SK-N-MC (cell line): ENCODE data around the gene POM121C.
"Not testable (repeated sequence)": the region's sequence is repeated elsewhere in the genome, so short reads cannot be mapped to it uniquely, and the experiment has no call there.

Experiments used
- DNase-seq: peaks from one replicate; pipeline ENCODE4 v3.0.0-alpha.2; 2011; ENCODE audit warnings: low read depth, low spot score
- H3K27ac ChIP-seq: fragments of 200-600 bp; sonication (generic); 2 replicates; pipeline ENCODE4 v1.5.1; 2016; ENCODE audit warnings: mixed run types
- H3K36me3 ChIP-seq: fragments of 200-600 bp; sonication (generic); 2 replicates; pipeline ENCODE4 v1.6.1; 2017; ENCODE audit warnings: antibody characterized with exemption, low read length, mixed read lengths; ENCODE audit not compliant: insufficient read depth
- H3K4me3 ChIP-seq: fragments of 200-600 bp; sonication (generic); 2 replicates; pipeline ENCODE4 v1.5.1; 2016
- H3K9ac ChIP-seq: fragments of 200-600 bp; sonication (generic); 2 replicates; pipeline ENCODE4 v1.8.0; 2017; ENCODE audit warnings: mixed run types, mixed read lengths; ENCODE audit not compliant: insufficient read length
- H3K9me3 ChIP-seq: fragments of 200-600 bp; sonication (generic); 2 replicates; pipeline ENCODE4 v1.6.1; 2017; ENCODE audit warnings: low read depth, mild to moderate bottlenecking, antibody characterized with exemption, low read length, moderate library complexity, mixed read lengths

POM121C gene

GRCh38 chr7:75477457-75477856, 8.6 kb downstream of the POM121C start:
- H3K9ac ChIP-seq, H3K27ac ChIP-seq, H3K36me3 ChIP-seq, H3K4me3 ChIP-seq, DNase-seq, H3K9me3 ChIP-seq: not testable (repeated sequence)

- H3K9me3 ChIP-seq, DNase-seq, H3K9ac ChIP-seq, H3K27ac ChIP-seq, H3K4me3 ChIP-seq: not testable (repeated sequence)
- H3K36me3 ChIP-seq, result peaks cover 16% of the 10 kb centered on the region
Observed at GRCh38 chr7:75470166-75470565, 15.9 kb downstream of the POM121C start.

GRCh38 chr7:75460541-75460940, 25.6 kb downstream of the POM121C start:
- H3K36me3 ChIP-seq, H3K27ac ChIP-seq, H3K9ac ChIP-seq, H3K4me3 ChIP-seq, DNase-seq, H3K9me3 ChIP-seq: not testable (repeated sequence)

GRCh38 chr7:75458034-75458433, 28.1 kb downstream of the POM121C start:
- not testable (repeated sequence) for H3K27ac ChIP-seq, H3K36me3 ChIP-seq, H3K9ac ChIP-seq, DNase-seq, H3K4me3 ChIP-seq, H3K9me3 ChIP-seq

GRCh38 chr7:75456403-75456802, 29.7 kb downstream of the POM121C start:
- H3K36me3 ChIP-seq, H3K27ac ChIP-seq, DNase-seq, H3K4me3 ChIP-seq, H3K9me3 ChIP-seq, H3K9ac ChIP-seq: not testable (repeated sequence)

GRCh38 chr7:75452494-75452955, 33.6 kb downstream of the POM121C start:
- not testable (repeated sequence) for H3K36me3 ChIP-seq, DNase-seq, H3K4me3 ChIP-seq, H3K27ac ChIP-seq, H3K9ac ChIP-seq, H3K9me3 ChIP-seq

- H3K36me3 ChIP-seq, H3K4me3 ChIP-seq, DNase-seq, H3K9ac ChIP-seq, H3K27ac ChIP-seq, H3K9me3 ChIP-seq: not testable (repeated sequence)
Observed at GRCh38 chr7:75449946-75450345, 36.2 kb downstream of the POM121C start.

GRCh38 chr7:75442465-75443111, 43.5 kb downstream of the POM121C start:
- peaks cover 27% of the 10 kb centered on the region for H3K36me3 ChIP-seq
- H3K4me3 ChIP-seq, result peak overlapping the region; percentile 75
- not testable (repeated sequence) for H3K9me3 ChIP-seq, DNase-seq
- H3K9ac ChIP-seq, result peak overlapping the region; percentile 65
- H3K27ac ChIP-seq, result peak overlapping the region; percentile 64; the same call in 1 of the 2 replicates

GRCh38 chr7:75442101-75442464, 44.0 kb downstream of the POM121C start:
- DNase-seq, H3K27ac ChIP-seq, H3K9me3 ChIP-seq: not testable (repeated sequence)
- Histone ChIP-seq H3K9ac (peak overlapping the region; percentile 63), H3K4me3 (peak overlapping the region; percentile 64), H3K36me3 (peaks cover 31% of the 10 kb centered on the region)

GRCh38 chr7:75439000-75439399, 47.1 kb downstream of the POM121C start:
- not testable (repeated sequence) for H3K4me3 ChIP-seq, H3K9ac ChIP-seq, H3K9me3 ChIP-seq, DNase-seq, H3K27ac ChIP-seq
- H3K36me3 ChIP-seq, result peaks cover 58% of the 10 kb centered on the region

- H3K27ac ChIP-seq, DNase-seq: not testable (repeated sequence)
Observed at GRCh38 chr7:75423481-75423880, 62.6 kb downstream of the POM121C start.

GRCh38 chr7:75421798-75422710, 64.0 kb downstream of the POM121C start:
- H3K27ac ChIP-seq, H3K9ac ChIP-seq, H3K9me3 ChIP-seq, H3K36me3 ChIP-seq, DNase-seq, H3K4me3 ChIP-seq: not testable (repeated sequence)

More at GRCh38 chr7:75423481-75423880, 62.6 kb downstream of the POM121C start:
- H3K9me3 ChIP-seq, H3K9ac ChIP-seq, H3K36me3 ChIP-seq, H3K4me3 ChIP-seq: not testable (repeated sequence)

- not testable (repeated sequence) for H3K27ac ChIP-seq, H3K36me3 ChIP-seq, DNase-seq, H3K4me3 ChIP-seq, H3K9me3 ChIP-seq, H3K9ac ChIP-seq
Observed at GRCh38 chr7:75420152-75420551, 65.9 kb downstream of the POM121C start.

- not testable (repeated sequence) for H3K36me3 ChIP-seq, DNase-seq, H3K9me3 ChIP-seq
Observed at GRCh38 chr7:75419693-75420092, 66.4 kb downstream of the POM121C start.

More at GRCh38 chr7:75419693-75420092, 66.4 kb downstream of the POM121C start:
- not testable (repeated sequence) for H3K9ac ChIP-seq, H3K4me3 ChIP-seq, H3K27ac ChIP-seq
